NCI-H2196 (cell line): ENCODE data around the gene GMPR.

Experiments
- DNase-seq: peaks from one replicate; lab custom pipeline; 2025; ENCODE audit not compliant: unreplicated experiment; lab: John Stamatoyannopoulos, UW

The GMPR gene

GRCh38 chr6:16296061-16296670 lies 57.8 kb downstream of the GMPR start:
- DNase-seq: no peak

GRCh38 chr6:16299861-16300260 lies 61.5 kb downstream of the GMPR start:
- DNase-seq: no peak

- peak; percentile 13 for DNase-seq
Measured at GRCh38 chr6:16301511-16301910, 63.1 kb downstream of the GMPR start.

GRCh38 chr6:16302721-16303552 lies 64.5 kb downstream of the GMPR start:
- DNase-seq: no peak

GRCh38 chr6:16305246-16305725 lies 66.9 kb downstream of the GMPR start:
- DNase-seq: no peak

- DNase-seq: no peak
Measured at GRCh38 chr6:16305788-16306187, 67.4 kb downstream of the GMPR start.

- DNase-seq: no peak
Measured at GRCh38 chr6:16306334-16306733, 67.9 kb downstream of the GMPR start.

GRCh38 chr6:16311763-16312162 lies 73.4 kb downstream of the GMPR start:
- DNase-seq: no peak

- no peak for DNase-seq
Measured at GRCh38 chr6:16313732-16314131, 75.3 kb downstream of the GMPR start.

GRCh38 chr6:16314296-16314695 lies 75.9 kb downstream of the GMPR start:
- no peak for DNase-seq

GRCh38 chr6:16316741-16317251 lies 78.4 kb downstream of the GMPR start:
- DNase-seq: peak; percentile 26

- no peak for DNase-seq
Measured at GRCh38 chr6:16318538-16318937, 80.2 kb downstream of the GMPR start.

- no peak for DNase-seq
Measured at GRCh38 chr6:16318953-16319720, 80.8 kb downstream of the GMPR start.

- DNase-seq: peak; percentile 43
Measured at GRCh38 chr6:16319813-16320532, 81.6 kb downstream of the GMPR start.

GRCh38 chr6:16320533-16321340 lies 82.3 kb downstream of the GMPR start:
- DNase-seq: no peak

GRCh38 chr6:16321341-16321710 lies 82.9 kb downstream of the GMPR start:
- DNase-seq: no peak

- no peak for DNase-seq
Measured at GRCh38 chr6:16321826-16322225, 83.4 kb downstream of the GMPR start.

GRCh38 chr6:16322666-16323312 lies 84.4 kb downstream of the GMPR start:
- peak; percentile 83 for DNase-seq

GRCh38 chr6:16324184-16324583 lies 85.8 kb downstream of the GMPR start:
- no peak for DNase-seq
